HG02623 (cell line): ENCODE data around the gene TTC13.

Experiments used
- ATAC-seq: cut with Tn5 transposase; IDR thresholded peaks from one replicate; pipeline ENCODE4 v1.9.1; 2021; ENCODE audit warnings: moderate library complexity; ENCODE audit not compliant: unreplicated experiment

Gene TTC13

DNA sequence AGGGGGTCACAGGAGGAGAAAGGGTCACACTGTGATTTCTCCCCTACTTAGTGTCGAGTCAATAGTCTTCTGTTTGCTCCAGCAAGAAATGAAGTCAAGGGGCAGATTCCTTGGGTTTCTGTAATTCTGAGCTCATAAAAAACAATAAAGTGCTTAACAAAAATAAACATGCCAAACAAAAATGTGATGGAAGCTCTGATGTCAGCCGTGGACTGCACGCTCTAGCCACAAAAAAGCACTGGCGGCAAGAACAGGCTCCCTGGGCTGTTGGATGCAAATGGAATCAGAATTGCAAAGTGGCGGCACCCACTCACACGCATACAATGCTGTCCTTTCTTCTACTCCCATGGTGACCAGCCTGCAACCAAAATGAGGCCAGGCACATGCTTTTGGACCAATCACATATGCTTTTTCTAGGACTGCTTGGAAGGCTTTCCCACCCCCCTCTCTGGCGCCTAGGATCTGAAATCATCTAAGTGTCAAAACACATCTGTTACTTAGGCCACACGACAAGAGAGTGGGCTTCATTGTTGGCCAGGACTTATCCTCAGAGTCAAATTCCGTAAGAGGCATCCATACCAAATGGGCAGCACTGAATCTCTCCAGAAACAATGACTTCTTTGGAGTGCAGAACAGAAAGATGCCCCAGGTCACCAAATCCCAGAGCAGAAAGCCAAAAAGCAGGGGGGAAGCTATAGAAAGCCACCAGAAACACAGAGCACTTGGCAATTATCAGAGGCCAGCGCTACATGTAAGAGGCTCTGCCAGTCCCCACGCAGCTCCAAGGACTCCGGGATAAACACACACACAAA is 119.5 kb downstream of the TTC13 start:
- ATAC-seq: no peak

DNA sequence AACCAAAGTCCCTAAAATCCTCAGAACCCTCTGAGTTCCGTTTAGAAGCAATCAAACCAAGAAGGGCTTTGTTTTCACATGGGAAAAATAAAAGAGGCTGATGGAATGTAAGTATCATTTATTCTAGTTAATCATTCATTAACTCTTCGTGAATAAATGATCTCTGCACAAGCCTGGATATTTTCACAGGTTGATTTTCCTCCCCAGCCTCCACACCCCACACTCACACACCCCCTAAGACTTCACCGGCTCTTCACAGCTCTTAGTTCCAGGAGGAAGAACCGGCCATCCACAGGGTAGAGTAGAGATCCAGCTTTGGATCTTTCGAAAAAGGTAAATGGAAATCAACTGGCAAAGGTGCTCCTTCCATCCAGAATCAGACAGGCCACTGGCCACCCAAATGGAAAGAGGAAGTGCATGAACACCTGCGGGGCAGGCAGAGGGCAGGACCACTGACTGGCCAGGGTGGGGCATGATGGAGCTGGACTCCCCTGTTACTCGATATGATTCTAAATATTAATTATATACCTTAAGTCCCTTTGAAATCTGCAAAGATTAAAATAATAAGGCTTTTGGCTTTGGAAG is 120.3 kb downstream of the TTC13 start:
- ATAC-seq: no peak

DNA sequence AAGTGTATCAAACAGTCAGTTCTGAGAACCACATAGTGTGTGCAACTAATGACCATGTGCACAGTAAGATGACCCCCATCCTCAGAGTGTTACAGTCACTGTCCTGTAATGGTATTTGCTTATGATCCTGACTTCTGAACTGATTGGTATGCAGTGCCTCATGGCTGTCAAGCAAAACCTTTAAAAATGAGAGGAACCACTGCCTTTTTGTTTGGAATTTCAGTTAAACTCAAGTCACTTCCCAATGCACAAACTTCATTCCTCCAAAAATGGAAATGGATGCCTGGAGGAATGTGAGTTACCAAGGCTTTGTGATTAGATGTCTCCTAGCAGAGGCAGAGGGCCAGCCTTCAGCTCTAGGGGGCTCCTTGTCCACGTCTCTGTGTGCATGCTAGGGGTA is 120.8 kb downstream of the TTC13 start:
- ATAC-seq: no peak

DNA sequence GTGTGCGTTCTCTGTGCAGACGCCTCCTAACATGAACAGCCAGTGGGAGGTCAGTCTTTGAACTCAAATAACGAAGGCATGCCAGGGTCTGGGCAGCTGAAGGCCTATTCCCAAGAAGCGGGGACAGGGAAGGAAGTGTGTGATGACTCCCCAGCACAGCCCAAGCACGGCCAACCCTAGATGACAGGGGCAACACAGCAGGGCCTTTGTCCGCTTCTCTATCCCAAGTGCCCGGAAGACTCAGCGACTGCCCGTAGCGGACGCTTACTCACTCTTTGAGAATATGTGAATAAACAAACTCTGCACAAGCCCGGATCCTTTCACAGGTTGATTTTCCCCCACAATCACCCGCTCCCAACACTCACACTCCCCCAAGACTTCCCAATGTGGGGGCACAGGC is 121.6 kb downstream of the TTC13 start:
- ATAC-seq: no peak
